ENCODE results near the gene CCND3.

CCND3 gene

GRCh38 chr6:41966214-41966920, 24.8 kb upstream of the CCND3 start:
- Histone ChIP-seq H3K36me3 (ENCODE audit: insufficient read depth, low read length) (no peaks in the 10 kb centered on the region), H3K9me3 (replicated peaks; ENCODE audit: low read length) (no peaks in the 10 kb centered on the region), H3K9ac (ENCODE audit: low read depth, low read length) (no peak overlapping the region), H3K4me1 (ENCODE audit: control insufficient read depth, insufficient read depth, low read length) (peaks cover 33% of the 10 kb centered on the region), H3K4me2 (ENCODE audit: low read length) (peak overlapping the region; percentile 8), H3K27me3 (ENCODE audit: control insufficient read depth, insufficient read depth, low read length) (no peaks in the 10 kb centered on the region), H3K4me3 (ENCODE audit: low read length) (no peak overlapping the region)

GRCh38 chr6:41965429-41966213, 24.0 kb upstream of the CCND3 start:
- Histone ChIP-seq H3K36me3 (ENCODE audit: insufficient read depth, low read length) (no peaks in the 10 kb centered on the region), H3K4me2 (ENCODE audit: low read length) (no peak overlapping the region), H3K4me1 (ENCODE audit: control insufficient read depth, insufficient read depth, low read length) (peaks cover 27% of the 10 kb centered on the region), H3K4me3 (ENCODE audit: low read length) (no peak overlapping the region), H3K9me3 (replicated peaks; ENCODE audit: low read length) (no peaks in the 10 kb centered on the region), H3K9ac (ENCODE audit: low read depth, low read length) (no peak overlapping the region), H3K27me3 (ENCODE audit: control insufficient read depth, insufficient read depth, low read length) (no peaks in the 10 kb centered on the region)

DNA sequence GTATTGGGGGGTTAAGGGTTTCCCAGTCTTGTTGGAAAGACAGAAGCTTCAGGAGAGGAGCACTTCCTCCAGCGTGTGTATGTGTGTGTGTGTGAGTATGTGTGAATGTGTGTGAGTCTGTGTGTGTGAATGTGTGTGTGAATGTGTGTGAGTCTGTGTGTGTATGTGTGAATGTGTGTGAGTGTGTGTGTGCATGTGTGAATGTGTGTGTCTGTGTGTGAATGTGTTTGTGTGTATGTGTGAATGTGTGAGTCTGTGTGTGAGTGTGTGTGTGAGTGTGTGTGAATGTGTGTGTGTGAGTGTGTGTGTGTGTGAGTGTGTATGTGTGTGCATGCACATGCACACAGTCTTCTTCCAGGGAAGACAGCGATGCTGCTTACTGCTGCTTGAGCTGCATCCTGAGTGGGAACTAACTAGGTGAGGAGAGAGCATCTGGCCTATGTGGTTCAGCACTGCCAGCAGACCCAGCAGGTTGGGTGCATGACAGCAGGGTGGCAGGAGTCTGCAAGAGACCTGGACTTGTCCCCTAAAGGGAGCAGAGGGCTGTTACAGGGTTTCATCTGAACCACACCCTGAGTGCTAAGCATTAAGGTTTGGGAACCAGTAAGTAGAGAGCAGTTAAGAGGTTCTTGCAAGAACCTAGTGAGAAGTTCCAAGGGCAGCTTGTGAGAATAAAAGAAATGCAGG, 22.7 kb upstream of the CCND3 start:
- Histone ChIP-seq H3K9me3 (replicated peaks; ENCODE audit: low read length) (no peaks in the 10 kb centered on the region), H3K27me3 (ENCODE audit: control insufficient read depth, insufficient read depth, low read length) (no peaks in the 10 kb centered on the region), H3K36me3 (ENCODE audit: insufficient read depth, low read length) (no peaks in the 10 kb centered on the region), H3K4me3 (ENCODE audit: low read length) (no peak overlapping the region), H3K4me2 (ENCODE audit: low read length) (no peak overlapping the region), H3K9ac (ENCODE audit: low read depth, low read length) (no peak overlapping the region), H3K4me1 (ENCODE audit: control insufficient read depth, insufficient read depth, low read length) (peaks cover 23% of the 10 kb centered on the region)

DNA sequence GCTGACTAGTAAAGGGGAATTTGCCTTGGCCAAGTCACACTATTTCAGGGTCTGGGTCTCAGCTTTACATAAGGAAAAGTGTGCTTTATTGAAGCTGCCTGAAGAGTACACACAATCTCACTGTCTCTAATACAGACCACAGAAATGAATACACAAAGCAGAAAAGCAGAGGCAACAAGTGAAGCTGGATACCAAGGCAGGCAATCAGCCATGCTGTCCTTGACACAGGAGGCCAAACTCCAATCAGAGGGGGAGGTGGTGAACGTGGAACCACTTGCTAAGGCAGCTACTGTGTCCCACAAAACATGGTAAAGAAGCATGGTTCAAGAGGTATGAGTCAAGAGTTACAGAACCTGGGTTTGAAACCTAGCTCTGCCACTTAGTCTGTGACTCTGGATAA, 21.8 kb upstream of the CCND3 start:
- Histone ChIP-seq H3K9ac (ENCODE audit: low read depth, low read length) (no peak overlapping the region), H3K9me3 (replicated peaks; ENCODE audit: low read length) (no peaks in the 10 kb centered on the region), H3K36me3 (ENCODE audit: insufficient read depth, low read length) (no peaks in the 10 kb centered on the region), H3K4me3 (ENCODE audit: low read length) (no peak overlapping the region), H3K4me1 (ENCODE audit: control insufficient read depth, insufficient read depth, low read length) (peaks cover 23% of the 10 kb centered on the region), H3K4me2 (ENCODE audit: low read length) (no peak overlapping the region), H3K27me3 (ENCODE audit: control insufficient read depth, insufficient read depth, low read length) (no peaks in the 10 kb centered on the region)

GRCh38 chr6:41960028-41960427, 18.4 kb upstream of the CCND3 start:
- Histone ChIP-seq H3K9me3 (replicated peaks; ENCODE audit: low read length) (no peaks in the 10 kb centered on the region), H3K9ac (ENCODE audit: low read depth, low read length) (no peak overlapping the region), H3K4me3 (ENCODE audit: low read length) (no peak overlapping the region), H3K27me3 (ENCODE audit: control insufficient read depth, insufficient read depth, low read length) (no peaks in the 10 kb centered on the region), H3K4me1 (ENCODE audit: control insufficient read depth, insufficient read depth, low read length) (peaks cover 5% of the 10 kb centered on the region), H3K4me2 (ENCODE audit: low read length) (no peak overlapping the region), H3K36me3 (ENCODE audit: insufficient read depth, low read length) (no peaks in the 10 kb centered on the region)

DNA sequence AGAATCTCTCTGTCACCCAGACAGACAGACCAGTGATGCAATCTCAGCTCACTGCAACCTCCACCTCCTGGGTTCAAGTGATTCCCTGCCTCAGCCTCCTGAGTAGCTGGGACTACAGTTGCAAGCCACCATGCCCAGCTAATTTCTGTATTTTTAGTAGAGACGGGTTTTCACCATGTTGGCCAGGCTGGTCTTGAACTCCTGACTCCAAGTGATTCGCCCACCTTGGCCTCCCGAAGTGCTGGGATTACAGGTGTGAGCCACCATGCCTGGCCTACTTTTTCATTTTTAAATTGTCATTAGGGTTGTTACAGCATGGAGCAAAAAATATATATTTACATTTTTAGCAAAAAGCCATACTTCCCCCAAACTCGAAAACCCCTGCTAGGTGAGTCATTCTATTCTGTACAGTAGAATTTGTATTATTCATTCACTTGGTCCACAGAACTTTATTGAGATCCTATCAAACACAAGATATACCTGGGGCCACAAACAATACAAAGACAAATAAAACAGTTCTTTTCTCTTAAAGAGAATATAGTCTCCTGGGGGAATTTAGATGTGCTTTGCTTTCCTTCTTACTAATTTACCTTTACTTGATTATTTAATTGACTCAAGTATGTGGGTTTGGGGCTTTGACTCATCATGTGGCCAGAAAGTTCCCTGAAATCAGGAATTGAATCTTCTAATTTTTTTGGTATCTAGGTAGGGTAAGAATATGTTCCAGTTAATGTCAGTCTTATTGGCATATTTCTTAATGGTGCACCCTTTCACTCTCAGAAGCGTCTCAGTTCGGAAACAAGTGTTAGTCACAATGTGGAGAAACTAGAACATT, 16.6 kb upstream of the CCND3 start:
- Histone ChIP-seq H3K4me2 (ENCODE audit: low read length) (no peak overlapping the region), H3K4me3 (ENCODE audit: low read length) (no peak overlapping the region), H3K27me3 (ENCODE audit: control insufficient read depth, insufficient read depth, low read length) (no peaks in the 10 kb centered on the region), H3K4me1 (ENCODE audit: control insufficient read depth, insufficient read depth, low read length) (peaks cover 5% of the 10 kb centered on the region), H3K9me3 (replicated peaks; ENCODE audit: low read length) (no peaks in the 10 kb centered on the region), H3K36me3 (ENCODE audit: insufficient read depth, low read length) (no peaks in the 10 kb centered on the region), H3K9ac (ENCODE audit: low read depth, low read length) (no peak overlapping the region)

GRCh38 chr6:41957117-41957516, 15.5 kb upstream of the CCND3 start:
- no peak overlapping the region for H3K4me3 ChIP-seq (ENCODE audit: low read length)
- no peaks in the 10 kb centered on the region for H3K9me3 ChIP-seq (replicated peaks; ENCODE audit: low read length)
- H3K36me3 ChIP-seq (ENCODE audit: insufficient read depth, low read length), result no peaks in the 10 kb centered on the region
- H3K4me1 ChIP-seq (ENCODE audit: control insufficient read depth, insufficient read depth, low read length), result peaks cover 5% of the 10 kb centered on the region
- H3K4me2 ChIP-seq (ENCODE audit: low read length), result no peak overlapping the region
- no peaks in the 10 kb centered on the region for H3K27me3 ChIP-seq (ENCODE audit: control insufficient read depth, insufficient read depth, low read length)
- H3K9ac ChIP-seq (ENCODE audit: low read depth, low read length), result no peak overlapping the region

DNA sequence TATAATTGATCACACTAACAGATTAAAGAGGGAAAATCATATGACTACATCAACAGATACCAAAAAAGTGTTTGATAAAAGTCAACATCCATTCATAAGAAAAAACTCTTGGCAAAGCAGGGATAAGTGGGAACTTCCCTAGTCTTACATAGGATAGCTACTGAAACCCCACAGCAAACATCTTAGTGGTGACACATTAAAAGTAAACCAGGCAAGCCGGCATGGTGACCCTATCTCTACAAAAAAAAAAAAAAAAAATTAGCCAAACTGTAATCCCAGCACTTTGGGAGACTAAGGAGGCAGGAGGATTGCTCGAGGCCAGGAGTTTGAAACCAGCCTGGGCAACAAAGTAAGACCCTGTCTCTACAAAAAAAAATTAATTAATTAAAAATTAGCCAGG, 13.8 kb upstream of the CCND3 start:
- no peak overlapping the region for H3K4me3 ChIP-seq (ENCODE audit: low read length)
- no peak overlapping the region for H3K9ac ChIP-seq (ENCODE audit: low read depth, low read length)
- H3K9me3 ChIP-seq (replicated peaks; ENCODE audit: low read length), result no peaks in the 10 kb centered on the region
- no peaks in the 10 kb centered on the region for H3K4me1 ChIP-seq (ENCODE audit: control insufficient read depth, insufficient read depth, low read length)
- H3K4me2 ChIP-seq (ENCODE audit: low read length), result no peak overlapping the region
- no peaks in the 10 kb centered on the region for H3K36me3 ChIP-seq (ENCODE audit: insufficient read depth, low read length)
- H3K27me3 ChIP-seq (ENCODE audit: control insufficient read depth, insufficient read depth, low read length), result no peaks in the 10 kb centered on the region

GRCh38 chr6:41954668-41955067, 13.1 kb upstream of the CCND3 start:
- H3K4me2 ChIP-seq (ENCODE audit: low read length), result no peak overlapping the region
- no peaks in the 10 kb centered on the region for H3K9me3 ChIP-seq (replicated peaks; ENCODE audit: low read length)
- no peaks in the 10 kb centered on the region for H3K4me1 ChIP-seq (ENCODE audit: control insufficient read depth, insufficient read depth, low read length)
- no peak overlapping the region for H3K4me3 ChIP-seq (ENCODE audit: low read length)
- H3K36me3 ChIP-seq (ENCODE audit: insufficient read depth, low read length), result no peaks in the 10 kb centered on the region
- no peaks in the 10 kb centered on the region for H3K27me3 ChIP-seq (ENCODE audit: control insufficient read depth, insufficient read depth, low read length)
- no peak overlapping the region for H3K9ac ChIP-seq (ENCODE audit: low read depth, low read length)

DNA sequence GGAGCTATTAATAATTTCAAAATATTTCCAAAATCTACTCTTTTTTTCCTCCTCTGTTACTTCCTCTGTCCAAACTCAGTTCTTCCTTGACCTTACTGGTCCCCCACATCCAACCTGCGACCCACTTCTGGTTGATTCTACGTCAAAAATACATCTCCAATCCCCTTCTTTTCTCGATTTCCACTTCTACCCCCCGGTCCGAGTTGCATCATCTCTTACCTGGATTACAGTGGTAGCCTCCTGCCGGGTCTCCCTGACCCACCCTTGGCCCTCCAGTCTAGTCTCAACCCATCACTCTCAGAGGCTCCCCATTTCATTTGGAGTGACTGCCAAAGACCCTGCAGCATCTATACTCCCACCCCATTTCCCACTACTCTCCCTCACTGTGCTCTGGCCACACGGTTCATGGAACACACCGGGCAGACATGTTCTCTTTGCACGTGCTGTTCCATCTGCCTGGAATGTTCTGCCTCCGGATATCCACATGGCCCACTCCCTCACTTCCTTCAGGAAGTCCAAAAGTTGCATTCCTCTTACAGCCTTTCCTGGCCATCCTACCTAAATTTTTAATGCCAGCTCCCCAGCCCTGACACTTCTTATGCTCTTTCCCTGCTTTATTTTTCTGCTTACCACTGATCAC, 6.1 kb upstream of the CCND3 start:
- no peak overlapping the region for H3K4me3 ChIP-seq (ENCODE audit: low read length)
- H3K27me3 ChIP-seq (ENCODE audit: control insufficient read depth, insufficient read depth, low read length), result no peaks in the 10 kb centered on the region
- no peak overlapping the region for H3K4me2 ChIP-seq (ENCODE audit: low read length)
- H3K9ac ChIP-seq (ENCODE audit: low read depth, low read length), result no peak overlapping the region
- H3K4me1 ChIP-seq (ENCODE audit: control insufficient read depth, insufficient read depth, low read length), result peaks cover under 1% of the 10 kb centered on the region
- H3K9me3 ChIP-seq (replicated peaks; ENCODE audit: low read length), result no peaks in the 10 kb centered on the region
- H3K36me3 ChIP-seq (ENCODE audit: insufficient read depth, low read length), result no peaks in the 10 kb centered on the region

DNA sequence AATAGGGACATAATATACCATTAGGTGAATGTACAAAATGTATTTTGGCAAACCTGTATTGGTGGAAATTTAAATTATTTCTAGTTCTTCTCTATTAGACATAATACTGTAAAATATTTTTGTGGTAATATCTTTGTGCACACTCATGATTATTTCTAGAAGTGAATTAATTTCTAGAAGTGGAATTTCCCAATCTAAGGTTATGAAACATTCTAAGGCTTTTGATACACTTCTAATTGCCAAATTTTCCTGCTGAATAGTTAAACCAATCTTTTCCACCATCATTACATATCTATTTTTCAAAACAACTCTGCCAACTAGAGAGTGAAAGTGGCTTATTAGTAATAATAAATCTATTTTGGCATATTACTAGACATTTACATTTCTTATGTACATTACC, 1.8 kb upstream of the CCND3 start:
- H3K36me3 ChIP-seq (ENCODE audit: insufficient read depth, low read length), result no peaks in the 10 kb centered on the region
- no peak overlapping the region for H3K4me2 ChIP-seq (ENCODE audit: low read length)
- H3K4me3 ChIP-seq (ENCODE audit: low read length), result no peak overlapping the region
- H3K4me1 ChIP-seq (ENCODE audit: control insufficient read depth, insufficient read depth, low read length), result peaks cover 27% of the 10 kb centered on the region
- H3K9me3 ChIP-seq (replicated peaks; ENCODE audit: low read length), result no peaks in the 10 kb centered on the region
- H3K9ac ChIP-seq (ENCODE audit: low read depth, low read length), result no peak overlapping the region
- H3K27me3 ChIP-seq (ENCODE audit: control insufficient read depth, insufficient read depth, low read length), result no peaks in the 10 kb centered on the region
